Stimulated activated CD4-positive, alpha-beta T cell treated with anti-CD3 and anti-CD28 coated beads, TNF-alpha, amount 100 ng/mL, for 1 hour (primary cell): Measurements from ENCODE around the gene PEAR1.

ENCODE experiments used
- DNase-seq, 3 donors: peaks; one replicate each; pipeline ENCODE4 v3.0.0-alpha.2; 2020; ENCODE audit warnings: low read depth in 3 of 3, low spot score in 1 of 3

Gene PEAR1

DNA sequence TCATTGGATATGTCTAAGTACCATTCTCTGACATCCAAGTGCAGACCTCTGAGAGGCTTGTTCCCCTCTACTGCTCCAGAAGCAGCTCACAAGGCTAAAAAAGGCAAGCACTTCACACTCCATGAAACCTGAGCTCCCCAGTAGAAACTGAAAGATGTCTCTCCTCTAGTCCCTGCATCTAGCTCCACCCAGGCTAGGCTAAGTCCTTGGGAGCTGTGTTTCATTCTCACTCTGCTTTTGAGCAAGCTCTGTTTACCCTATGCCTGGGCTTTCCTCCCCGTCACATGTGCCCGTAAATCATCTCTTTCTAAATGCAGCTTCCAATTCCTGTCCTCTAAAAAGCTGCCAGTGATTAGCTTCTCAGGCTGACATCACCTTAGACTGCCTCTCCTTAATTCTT is 65.9 kb downstream of the PEAR1 start:
- no peak for DNase-seq

DNA sequence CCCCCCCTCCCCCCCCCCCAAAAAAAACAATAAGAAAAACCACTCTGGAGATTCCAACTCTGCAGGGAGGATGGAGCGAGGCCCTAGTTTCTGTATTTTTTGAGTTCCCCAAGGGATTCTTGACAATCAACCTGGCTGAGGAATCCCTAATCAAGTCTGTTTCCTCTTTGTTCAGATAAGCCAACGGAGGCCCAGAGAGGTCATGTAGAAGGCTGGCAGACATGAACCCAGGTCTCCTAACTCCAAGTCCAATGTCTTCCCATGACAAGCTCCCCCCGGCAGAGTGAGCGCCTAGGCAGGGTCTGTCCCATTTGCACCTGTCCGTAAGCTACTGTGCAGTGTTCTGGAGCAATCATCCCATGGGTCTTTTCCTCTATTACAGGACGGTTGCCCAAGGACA is 66.4 kb downstream of the PEAR1 start:
- DNase-seq = no peak

GRCh38 chr1:156961709-156962108 is 68.2 kb downstream of the PEAR1 start:
- no peak for DNase-seq

- DNase-seq = peak in 1 of 3 donors; percentile 13
Observed at GRCh38 chr1:156963621-156964020, 70.1 kb downstream of the PEAR1 start.

DNA sequence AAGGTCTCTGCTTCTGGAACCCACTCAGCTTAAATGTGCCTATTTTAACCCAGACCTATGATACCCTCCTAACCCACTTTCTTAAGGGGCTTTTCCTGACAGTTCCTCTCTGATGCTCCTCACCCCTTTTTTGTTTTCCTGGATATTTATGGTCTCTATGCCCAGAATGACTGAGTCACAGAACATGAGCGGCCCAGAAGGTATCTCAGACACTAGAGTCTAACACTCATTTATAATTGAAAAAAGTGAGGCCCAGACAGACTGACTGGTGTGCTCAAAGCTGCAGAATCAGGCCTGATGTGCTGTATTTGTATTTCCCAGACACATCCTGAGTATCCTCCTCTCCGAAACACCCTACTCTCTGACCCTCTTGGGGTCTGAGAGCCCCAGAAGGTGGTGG is 70.9 kb downstream of the PEAR1 start:
- DNase-seq = no peak
